ENCODE data around the gene GPA33. TPM values are rescaled to one million over a fixed set of nuclear protein-coding genes. Genes with fewer than 3 reads are reported as not detected.

The GPA33 gene
- total and polyA plus RNA-seq, 5 donors from 2014 or later, result 21.0 to 121 (median 56.6) TPM

DNA sequence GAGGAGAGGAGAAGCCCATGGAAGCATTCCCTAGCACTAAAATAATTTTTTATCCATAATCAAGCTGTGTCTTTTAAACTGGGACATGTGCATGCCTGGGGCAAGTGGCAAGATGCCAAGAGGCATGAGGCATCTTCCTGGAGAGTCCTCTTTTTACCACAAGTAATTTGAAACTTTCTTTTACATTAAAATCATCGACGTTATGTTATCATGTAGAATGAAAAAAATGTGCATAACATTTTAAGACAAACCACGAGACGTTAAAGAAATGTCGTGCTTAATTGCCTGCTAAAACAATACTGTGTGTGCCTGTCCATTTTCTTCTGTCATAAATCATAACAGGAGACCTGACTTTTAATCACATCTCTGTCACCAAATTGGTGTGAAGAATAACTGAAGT, 5.2 kb upstream of the GPA33 start:
- peaks cover 11% of the 10 kb centered on the region for H3K4me1 ChIP-seq (ENCODE audit: control insufficient read depth, insufficient read depth, low read length, poor library complexity, severe bottlenecking)
- no peaks in the 10 kb centered on the region for H3K27me3 Mint-ChIP-seq
- H3K4me1 Mint-ChIP-seq, result peaks cover 5 to 35% (median 18%) of the 10 kb centered on the region in 4 donors
- H3K9me3 Mint-ChIP-seq, result peaks cover 0 to 3% (median 0%) of the 10 kb centered on the region in 7 donors
- H3K36me3 ChIP-seq (ENCODE audit: control insufficient read depth, insufficient read depth, low read length), result no peaks in the 10 kb centered on the region
- DNase-seq, result no peak
- no peak overlapping the region for H3K4me3 ChIP-seq (ENCODE audit: low read depth, low read length)
- H3K27me3 ChIP-seq (ENCODE audit: control insufficient read depth, insufficient read depth, low read length), result peaks cover 9% of the 10 kb centered on the region
- H3K27ac Mint-ChIP-seq, result peak overlapping the region in 2 of 3 donors; percentile 31 to 55
- H3K4me3 Mint-ChIP-seq, result no peak overlapping the region
- ATAC-seq (ENCODE audit: low read depth in 2 of 2), result no peak
- no peak overlapping the region for H3K27ac ChIP-seq (ENCODE audit: insufficient read depth, low read length, poor library complexity, severe bottlenecking)
- no peaks in the 10 kb centered on the region for H3K9me3 ChIP-seq (ENCODE audit: control insufficient read depth in 2 of 2, low read length in 2 of 2)
- H3K36me3 Mint-ChIP-seq, result peaks cover 3% of the 10 kb centered on the region

DNA sequence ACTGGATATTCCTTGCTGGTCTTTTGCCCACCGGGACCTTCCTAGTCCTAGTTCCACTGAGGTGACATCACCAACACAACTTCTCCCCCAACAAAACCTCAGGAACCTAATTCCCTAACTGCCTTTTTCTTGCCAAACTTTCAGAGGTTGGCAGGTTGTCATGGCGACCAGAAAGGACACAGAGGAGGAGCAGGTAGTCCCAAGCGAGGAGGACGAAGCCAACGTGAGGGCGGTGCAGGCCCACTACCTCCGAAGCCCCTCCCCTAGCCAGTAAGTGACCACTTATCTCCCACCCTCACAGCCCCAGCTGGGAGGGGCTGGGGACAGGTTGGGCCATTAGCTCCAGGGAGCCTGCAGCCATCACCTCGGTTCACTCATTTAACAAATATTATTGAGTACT, 4.5 kb upstream of the GPA33 start:
- H3K27me3 Mint-ChIP-seq, result no peaks in the 10 kb centered on the region
- H3K27me3 ChIP-seq (ENCODE audit: control insufficient read depth, insufficient read depth, low read length), result peaks cover 3% of the 10 kb centered on the region
- H3K27ac Mint-ChIP-seq, result peak overlapping the region in 2 of 3 donors; percentile 55 to 79
- H3K36me3 Mint-ChIP-seq, result peaks cover 5% of the 10 kb centered on the region
- peaks cover 0 to 3% (median 0%) of the 10 kb centered on the region in 7 donors for H3K9me3 Mint-ChIP-seq
- H3K4me1 ChIP-seq (ENCODE audit: control insufficient read depth, insufficient read depth, low read length, poor library complexity, severe bottlenecking), result peaks cover 18% of the 10 kb centered on the region
- H3K27ac ChIP-seq (ENCODE audit: insufficient read depth, low read length, poor library complexity, severe bottlenecking), result no peak overlapping the region
- no peak overlapping the region for H3K4me3 ChIP-seq (ENCODE audit: low read depth, low read length)
- DNase-seq (no peak), ATAC-seq (ENCODE audit: low read depth in 2 of 2) (no peak)
- no peaks in the 10 kb centered on the region for H3K9me3 ChIP-seq (ENCODE audit: control insufficient read depth in 2 of 2, low read length in 2 of 2)
- peaks cover 6 to 42% (median 21%) of the 10 kb centered on the region in 4 donors for H3K4me1 Mint-ChIP-seq
- H3K36me3 ChIP-seq (ENCODE audit: control insufficient read depth, insufficient read depth, low read length), result no peaks in the 10 kb centered on the region
- no peak overlapping the region for H3K4me3 Mint-ChIP-seq

DNA sequence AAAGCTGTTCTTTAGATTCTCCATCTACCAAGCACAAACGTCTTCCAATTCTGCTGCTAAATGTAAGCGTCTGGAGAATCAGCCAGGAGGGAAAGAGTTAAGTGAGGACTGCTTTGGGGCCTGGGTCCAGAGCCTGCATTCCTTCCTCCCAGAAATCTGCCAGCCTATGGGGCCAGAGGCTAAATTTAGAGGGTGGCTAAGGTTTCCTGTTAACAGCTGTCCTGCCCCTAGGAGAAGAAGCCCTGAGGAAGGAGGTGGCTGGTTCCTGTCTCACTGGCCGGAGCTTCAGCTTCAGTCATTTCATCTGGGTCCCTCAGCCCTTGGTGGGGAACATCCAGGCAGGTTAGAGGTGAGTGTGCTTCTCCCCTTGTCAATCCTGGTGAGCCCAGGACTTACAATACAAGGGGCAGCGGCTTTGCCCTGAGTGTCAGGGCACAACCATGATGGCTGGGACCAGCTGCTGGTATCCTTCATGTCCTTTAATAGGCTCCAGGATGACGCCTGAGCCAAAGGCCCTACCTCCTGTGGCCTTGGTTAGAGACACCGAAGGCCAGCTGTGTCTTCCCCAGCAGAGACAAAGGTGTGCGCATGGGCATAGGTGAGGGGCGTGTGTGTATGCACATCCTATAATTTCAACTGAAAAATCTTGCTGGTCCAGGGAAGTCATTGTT, 3.8 kb upstream of the GPA33 start, which contains the start of gene STYXL2:
STYXL2 (plus strand) TSS at position 230 of the 671 bp plus-strand sequence. CDS start 775 bp downstream, outside the sequence.
- no peak for ATAC-seq (ENCODE audit: low read depth in 2 of 2)
- no peak within 1 kb of the TSS for H3K27ac ChIP-seq (ENCODE audit: insufficient read depth, low read length, poor library complexity, severe bottlenecking)
- Mint-ChIP-seq H3K27me3 (no peaks in the 10 kb centered on the region), H3K4me1 (peaks cover 10 to 49% (median 24%) of the 10 kb centered on the region in 4 donors), H3K4me3 (peak within 1 kb of the TSS in 1 of 4 donors; percentile 8), H3K9me3 (peaks cover 0 to 3% (median 0%) of the 10 kb centered on the region in 7 donors), H3K27ac (peak within 1 kb of the TSS; percentile 24 to 86 (median 85)), H3K36me3 (peaks cover 5% of the 10 kb centered on the region)
- H3K4me1 ChIP-seq (ENCODE audit: control insufficient read depth, insufficient read depth, low read length, poor library complexity, severe bottlenecking), result peaks cover 25% of the 10 kb centered on the region
- no peaks in the 10 kb centered on the region for H3K36me3 ChIP-seq (ENCODE audit: control insufficient read depth, insufficient read depth, low read length)
- no peaks in the 10 kb centered on the region for H3K9me3 ChIP-seq (ENCODE audit: control insufficient read depth in 2 of 2, low read length in 2 of 2)
- DNase-seq, result no peak
- no peak within 1 kb of the TSS for H3K4me3 ChIP-seq (ENCODE audit: low read depth, low read length)
- H3K27me3 ChIP-seq (ENCODE audit: control insufficient read depth, insufficient read depth, low read length), result no peaks in the 10 kb centered on the region

DNA sequence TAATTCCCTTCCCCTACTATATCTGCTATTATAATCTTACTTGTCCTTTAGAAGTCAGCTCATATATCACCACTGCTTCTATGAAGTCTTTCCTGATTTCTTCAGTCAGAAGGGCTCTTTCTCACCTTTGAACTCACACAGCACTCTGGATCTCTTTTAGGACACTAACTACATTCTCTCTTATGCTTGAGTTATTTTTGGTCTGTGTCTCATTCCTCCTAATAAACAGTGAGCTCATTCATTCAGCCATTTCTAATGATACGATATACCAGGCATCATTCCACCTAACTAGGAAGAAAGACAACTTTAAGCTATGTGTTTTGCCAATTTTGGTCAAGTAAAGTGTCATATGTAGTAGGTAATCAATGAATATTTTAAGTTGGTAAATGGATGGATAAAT, 2.5 kb upstream of the GPA33 start:
- Histone ChIP-seq H3K27ac (ENCODE audit: insufficient read depth, low read length, poor library complexity, severe bottlenecking) (no peak overlapping the region), H3K36me3 (ENCODE audit: control insufficient read depth, insufficient read depth, low read length) (no peaks in the 10 kb centered on the region), H3K27me3 (ENCODE audit: control insufficient read depth, insufficient read depth, low read length) (no peaks in the 10 kb centered on the region), H3K9me3 (ENCODE audit: control insufficient read depth in 2 of 2, low read length in 2 of 2) (no peaks in the 10 kb centered on the region), H3K4me1 (ENCODE audit: control insufficient read depth, insufficient read depth, low read length, poor library complexity, severe bottlenecking) (peaks cover 38% of the 10 kb centered on the region), H3K4me3 (ENCODE audit: low read depth, low read length) (no peak overlapping the region)
- Mint-ChIP-seq H3K36me3 (peaks cover 5% of the 10 kb centered on the region), H3K27ac (peak overlapping the region; percentile 34 to 86 (median 85)), H3K9me3 (peaks cover 0 to 3% (median 0%) of the 10 kb centered on the region in 7 donors), H3K4me1 (peaks cover 13 to 62% (median 28%) of the 10 kb centered on the region in 4 donors), H3K27me3 (no peaks in the 10 kb centered on the region), H3K4me3 (peak overlapping the region in 1 of 4 donors; percentile 22)
- ATAC-seq (ENCODE audit: low read depth in 2 of 2), result no peak
- DNase-seq, result no peak

- H3K4me3 ChIP-seq (ENCODE audit: low read depth, low read length), result peak overlapping the region; percentile 75
- Mint-ChIP-seq H3K36me3 (peaks cover 17% of the 10 kb centered on the region), H3K9me3 (peaks cover 0 to 3% (median 0%) of the 10 kb centered on the region in 7 donors), H3K4me3 (peak overlapping the region; percentile 80 to 96 (median 91)), H3K4me1 (peaks cover 13 to 57% (median 32%) of the 10 kb centered on the region in 4 donors), H3K27me3 (no peaks in the 10 kb centered on the region), H3K27ac (peak overlapping the region; percentile 100)
- H3K27ac ChIP-seq (ENCODE audit: insufficient read depth, low read length, poor library complexity, severe bottlenecking), result peak overlapping the region; percentile 79
- H3K36me3 ChIP-seq (ENCODE audit: control insufficient read depth, insufficient read depth, low read length), result no peaks in the 10 kb centered on the region
- DNase-seq (no peak), ATAC-seq (ENCODE audit: low read depth in 2 of 2) (no peak)
- H3K27me3 ChIP-seq (ENCODE audit: control insufficient read depth, insufficient read depth, low read length), result no peaks in the 10 kb centered on the region
- peaks cover 59% of the 10 kb centered on the region for H3K4me1 ChIP-seq (ENCODE audit: control insufficient read depth, insufficient read depth, low read length, poor library complexity, severe bottlenecking)
- H3K9me3 ChIP-seq (ENCODE audit: control insufficient read depth in 2 of 2, low read length in 2 of 2), result no peaks in the 10 kb centered on the region
Observed at GRCh38 chr1:167089939-167090313, 251 bp downstream of the GPA33 start.

DNA sequence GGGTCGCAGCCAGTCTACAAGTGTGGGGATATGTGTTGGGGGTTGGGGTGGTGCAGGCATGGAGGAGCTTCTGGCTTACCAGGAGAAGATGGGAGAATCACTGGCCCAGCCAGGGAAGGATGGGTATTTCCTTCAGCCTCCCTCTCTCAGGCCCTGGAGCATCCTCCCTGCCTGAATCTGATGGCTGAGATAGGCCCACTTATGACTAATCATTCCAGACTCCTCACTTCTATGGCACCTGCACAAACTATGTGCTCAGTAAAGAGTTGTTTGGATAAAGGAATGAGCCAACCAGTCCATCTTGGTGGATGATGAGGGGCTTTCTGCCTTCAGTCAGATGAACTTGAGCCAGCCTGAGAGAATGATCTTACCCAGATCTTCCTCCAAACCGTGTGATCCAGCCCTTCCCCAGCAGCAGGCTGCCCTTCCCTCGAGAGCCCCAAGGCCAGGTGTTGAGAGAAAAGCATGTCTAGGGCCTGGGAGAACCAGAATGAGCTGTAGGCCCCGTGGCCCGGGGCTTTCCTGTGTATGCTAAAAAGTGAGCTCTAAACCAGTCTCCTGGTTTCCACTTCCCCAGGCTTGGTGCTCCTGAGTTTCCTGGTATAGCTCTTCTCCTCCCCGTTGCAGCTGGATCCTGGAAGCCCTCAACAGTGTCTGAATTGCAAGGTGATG, 1.3 kb downstream of the GPA33 start:
- Mint-ChIP-seq H3K4me3 (peak overlapping the region; percentile 81 to 96 (median 91)), H3K27me3 (no peaks in the 10 kb centered on the region), H3K4me1 (peaks cover 13 to 54% (median 30%) of the 10 kb centered on the region in 4 donors), H3K27ac (peak overlapping the region; percentile 100), H3K36me3 (peaks cover 17% of the 10 kb centered on the region), H3K9me3 (peaks cover 0 to 3% (median 0%) of the 10 kb centered on the region in 7 donors)
- peak in 1 of 3 donors; percentile 15 for DNase-seq
- Histone ChIP-seq H3K27me3 (ENCODE audit: control insufficient read depth, insufficient read depth, low read length) (no peaks in the 10 kb centered on the region), H3K4me3 (ENCODE audit: low read depth, low read length) (peak overlapping the region; percentile 75), H3K27ac (ENCODE audit: insufficient read depth, low read length, poor library complexity, severe bottlenecking) (peak overlapping the region; percentile 79), H3K36me3 (ENCODE audit: control insufficient read depth, insufficient read depth, low read length) (no peaks in the 10 kb centered on the region), H3K4me1 (ENCODE audit: control insufficient read depth, insufficient read depth, low read length, poor library complexity, severe bottlenecking) (peaks cover 59% of the 10 kb centered on the region), H3K9me3 (ENCODE audit: control insufficient read depth in 2 of 2, low read length in 2 of 2) (no peaks in the 10 kb centered on the region)
- ATAC-seq (ENCODE audit: low read depth in 2 of 2), result no peak

- H3K27me3 ChIP-seq (ENCODE audit: control insufficient read depth, insufficient read depth, low read length), result no peaks in the 10 kb centered on the region
- no peak overlapping the region for H3K27ac ChIP-seq (ENCODE audit: insufficient read depth, low read length, poor library complexity, severe bottlenecking)
- H3K9me3 ChIP-seq (ENCODE audit: control insufficient read depth in 2 of 2, low read length in 2 of 2), result no peaks in the 10 kb centered on the region
- H3K4me3 ChIP-seq (ENCODE audit: low read depth, low read length), result peak overlapping the region; percentile 44
- Mint-ChIP-seq H3K36me3 (peaks cover 21% of the 10 kb centered on the region), H3K27ac (peak overlapping the region; percentile 83 to 100 (median 91)), H3K4me1 (peaks cover 13 to 37% (median 25%) of the 10 kb centered on the region in 4 donors), H3K9me3 (peaks cover 0 to 2% (median 0%) of the 10 kb centered on the region in 7 donors), H3K27me3 (no peaks in the 10 kb centered on the region), H3K4me3 (peak overlapping the region; percentile 13 to 91 (median 74))
- peaks cover 59% of the 10 kb centered on the region for H3K4me1 ChIP-seq (ENCODE audit: control insufficient read depth, insufficient read depth, low read length, poor library complexity, severe bottlenecking)
- DNase-seq, result no peak
- no peaks in the 10 kb centered on the region for H3K36me3 ChIP-seq (ENCODE audit: control insufficient read depth, insufficient read depth, low read length)
- no peak for ATAC-seq (ENCODE audit: low read depth in 2 of 2)
Observed at GRCh38 chr1:167086768-167087167, 3.4 kb downstream of the GPA33 start.
